Measurements from ENCODE around the gene TP53BP2. TPM values are rescaled to one million over a fixed set of nuclear protein-coding genes. Genes with fewer than 3 reads are reported as not detected.
A peak's percentile ranks its signal among the peaks of the same experiment; 100 is the strongest.

The TP53BP2 gene
- total RNA-seq, 1 experiment from 2014 or later: 32.0 TPM

- Histone ChIP-seq H3K9me2 (replicated peaks; ENCODE audit: low read length) (no peaks in the 10 kb centered on the region), H2AFZ (ENCODE audit: low read length) (no peak overlapping the region)
- POLR2A ChIA-PET (ENCODE audit: unreplicated experiment): interaction anchor here (0.7 kb wide), 1 partner anchor 51 kb away, joined by 4 read pairs; no protein-coding TSS in a partner anchor
These were observed 96.7 kb downstream of the TP53BP2 start for GRCh38 chr1:223748773-223749733.

GRCh38 chr1:223748405-223748772 is 97.4 kb downstream of the TP53BP2 start:
- Histone ChIP-seq H3K9me2 (replicated peaks; ENCODE audit: low read length) (no peaks in the 10 kb centered on the region), H3K36me3 (ENCODE audit: low read depth, low read length) (peaks cover 91% of the 10 kb centered on the region), H4K20me1 (ENCODE audit: low read length) (peaks cover 21% of the 10 kb centered on the region), H3K79me2 (ENCODE audit: low read length) (peaks cover 31% of the 10 kb centered on the region; the same call in 1 of the 2 replicates), H3K27ac (ENCODE audit: low read length) (peak overlapping the region; percentile 69), H2AFZ (ENCODE audit: low read length) (no peak overlapping the region), H3K9me3 (ENCODE audit: low read length) (no peaks in the 10 kb centered on the region), H3F3A (ENCODE audit: low read length, unreplicated experiment) (peaks cover 13% of the 10 kb centered on the region), H3K4me1 (ENCODE audit: insufficient read depth, low read length) (peaks cover 22% of the 10 kb centered on the region), H3K4me2 (ENCODE audit: low read length) (peak overlapping the region; percentile 29), H3K27me3 (ENCODE audit: low read length) (no peaks in the 10 kb centered on the region), H3K4me3 (ENCODE audit: low read length) (no peak overlapping the region), H3K9ac (ENCODE audit: low read length) (peak overlapping the region; percentile 4; the same call in 1 of the 2 replicates)
- ATAC-seq (peak; percentile 89), DNase-seq (peak; percentile 67)
- CTCF ChIA-PET: no interaction called here
- no TSS peak for BruUV-seq (replicated peaks)
- intact Hi-C loops (cut with micrococcal nuclease): loop anchor here (1.0 kb wide), 1 partner anchor 33 kb away; no protein-coding TSS in a partner anchor
- POLR2A ChIA-PET (ENCODE audit: unreplicated experiment): no interaction called here
- no peak for TF ChIP-seq CTCF (conservative IDR thresholded peaks at IDR 0.05; ENCODE audit: low read depth, low read length)
- TF ChIP-seq EZH2 (IDR thresholded peaks at IDR 0.05; ENCODE audit: low read length, unreplicated experiment): no peak

More at GRCh38 chr1:223748773-223749733, 96.7 kb downstream of the TP53BP2 start:
- H3K9ac ChIP-seq (ENCODE audit: low read length): 0 out of 2 replicates have a peak overlapping the region, but pooled peaks have one; percentile 4
- peak; percentile 56 for DNase-seq
- no peaks in the 10 kb centered on the region for H3K27me3 ChIP-seq (ENCODE audit: low read length)
- no peak for TF ChIP-seq EZH2phosphoT487 (IDR thresholded peaks at IDR 0.05; ENCODE audit: borderline replicate concordance, low read length)
- peak; percentile 95 for TF ChIP-seq CTCF (conservative IDR thresholded peaks at IDR 0.05; ENCODE audit: low read depth, low read length)
- peaks cover 12% of the 10 kb centered on the region for H3F3A ChIP-seq (ENCODE audit: low read length, unreplicated experiment)
- intact Hi-C loops (cut with micrococcal nuclease): loop anchor here (1.0 kb wide), 2 partner anchors 34 to 51 kb away; no protein-coding TSS in a partner anchor
- H3K4me2 ChIP-seq (ENCODE audit: low read length): no peak overlapping the region
- no peak overlapping the region for H3K4me3 ChIP-seq (ENCODE audit: low read length)
- H3K4me1 ChIP-seq (ENCODE audit: insufficient read depth, low read length): peaks cover 22% of the 10 kb centered on the region
- BruUV-seq (replicated peaks): no TSS peak
- H4K20me1 ChIP-seq (ENCODE audit: low read length): peaks cover 18% of the 10 kb centered on the region
- H3K9me3 ChIP-seq (ENCODE audit: low read length): no peaks in the 10 kb centered on the region
- peaks cover 91% of the 10 kb centered on the region for H3K36me3 ChIP-seq (ENCODE audit: low read depth, low read length)
- peak; percentile 25 for ATAC-seq
- H3K27ac ChIP-seq (ENCODE audit: low read length): peak overlapping the region; percentile 69
- CTCF ChIA-PET: interaction anchor here (0.5 to 1.4 kb wide), 9 partner anchors 10 to 51 kb away, joined by 3 to 7 read pairs (median 3); no protein-coding TSS in a partner anchor
- H3K79me2 ChIP-seq (ENCODE audit: low read length): peaks cover 24% of the 10 kb centered on the region; the same call in 1 of the 2 replicates

Measured in PC-3 (cell line).